Activated naive CD4-positive, alpha-beta T cell treated with anti-CD3 and anti-CD28 coated beads for 36 hours (primary cell): ENCODE results near the gene VCX3A. TPM values are rescaled to one million over a fixed set of nuclear protein-coding genes. Genes with fewer than 3 reads are reported as not detected.
"Not testable (repeated sequence)": the region's sequence is repeated elsewhere in the genome, so short reads cannot be mapped to it uniquely, and the experiment has no call there.

ENCODE experiments used
- CTCF ChIA-PET: fragments of 350-600 bp; sonication (Branson Sonifier 250); formaldehyde crosslinking; loops from one replicate; lab custom pipeline; 2021; ENCODE audit warnings: antibody characterized with exemption; lab: Charles Lee
- DNase-seq: peaks from one replicate; pipeline ENCODE4 v3.0.0-alpha.2; 2020
- H3K27ac Mint-ChIP-seq: one replicate; pipeline ENCODE4 v1.8.0; 2021; ENCODE audit warnings: mild to moderate bottlenecking, mixed read lengths
- H3K27me3 Mint-ChIP-seq: one replicate; pipeline ENCODE4 v1.8.0; 2021; ENCODE audit warnings: low read depth, mixed read lengths
- H3K36me3 Mint-ChIP-seq: one replicate; pipeline ENCODE4 v1.8.0; 2021; ENCODE audit warnings: low read depth, mixed read lengths
- H3K4me1 Mint-ChIP-seq: one replicate; pipeline ENCODE4 v1.8.0; 2021; ENCODE audit warnings: low read depth, mixed read lengths
- H3K4me3 Mint-ChIP-seq: one replicate; pipeline ENCODE4 v1.8.0; 2021; ENCODE audit warnings: mild to moderate bottlenecking, moderate library complexity, mixed read lengths
- H3K9me3 Mint-ChIP-seq: one replicate; pipeline ENCODE4 v1.8.0; 2021; ENCODE audit warnings: mixed read lengths
- intact Hi-C: fragments of 100-400 bp; cut with micrococcal nuclease; formaldehyde crosslinking; loops from one replicate; pipeline ENCODE4 v1.15.1; 2023
- total RNA-seq, 2 experiments: library from RNA; stranded (reverse); gene quantifications; one replicate each; pipeline ENCODE4 v1.2.3, GENCODE V29; 2021

The VCX3A gene
- not detected for total RNA-seq

- H3K27ac Mint-ChIP-seq, H3K4me1 Mint-ChIP-seq, H3K4me3 Mint-ChIP-seq, CTCF ChIA-PET, H3K36me3 Mint-ChIP-seq, DNase-seq, H3K9me3 Mint-ChIP-seq, H3K27me3 Mint-ChIP-seq, intact Hi-C loops: not testable (repeated sequence)
Observed at GRCh38 chrX:6535018-6535417, at the start of gene VCX3A. Gene VCX3A (minus strand): TSS chrX:6535118. CDS start chrX:6534497, 621 bp downstream.

GRCh38 chrX:6574762-6575161 lies 39.8 kb upstream of the VCX3A start:
- Mint-ChIP-seq H3K36me3 (no peaks in the 10 kb centered on the region), H3K27ac (no peak overlapping the region), H3K27me3 (no peaks in the 10 kb centered on the region), H3K4me3 (no peak overlapping the region), H3K4me1 (no peaks in the 10 kb centered on the region), H3K9me3 (no peaks in the 10 kb centered on the region)
- intact Hi-C loops = no loop called here
- CTCF ChIA-PET = no interaction called here
- peak; percentile 3 for DNase-seq

GRCh38 chrX:6568031-6568430 lies 33.1 kb upstream of the VCX3A start:
- CTCF ChIA-PET = no interaction called here

GRCh38 chrX:6558979-6559378 lies 24.1 kb upstream of the VCX3A start:
- Mint-ChIP-seq H3K4me3 (no peak overlapping the region), H3K27ac (no peak overlapping the region), H3K27me3 (no peaks in the 10 kb centered on the region), H3K36me3 (no peaks in the 10 kb centered on the region), H3K4me1 (no peaks in the 10 kb centered on the region), H3K9me3 (no peaks in the 10 kb centered on the region)
- CTCF ChIA-PET = no interaction called here
- no peak for DNase-seq
- intact Hi-C loops = no loop called here

More at GRCh38 chrX:6568031-6568430, 33.1 kb upstream of the VCX3A start:
- H3K4me1 Mint-ChIP-seq = no peaks in the 10 kb centered on the region
- no peak overlapping the region for H3K4me3 Mint-ChIP-seq
- H3K36me3 Mint-ChIP-seq = no peaks in the 10 kb centered on the region
- intact Hi-C loops = no loop called here
- no peaks in the 10 kb centered on the region for H3K9me3 Mint-ChIP-seq
- H3K27ac Mint-ChIP-seq = no peak overlapping the region
- no peak for DNase-seq
- no peaks in the 10 kb centered on the region for H3K27me3 Mint-ChIP-seq

- no peaks in the 10 kb centered on the region for H3K4me1 Mint-ChIP-seq
- intact Hi-C loops = no loop called here
Observed at GRCh38 chrX:6557690-6558089, 22.8 kb upstream of the VCX3A start.

DNA sequence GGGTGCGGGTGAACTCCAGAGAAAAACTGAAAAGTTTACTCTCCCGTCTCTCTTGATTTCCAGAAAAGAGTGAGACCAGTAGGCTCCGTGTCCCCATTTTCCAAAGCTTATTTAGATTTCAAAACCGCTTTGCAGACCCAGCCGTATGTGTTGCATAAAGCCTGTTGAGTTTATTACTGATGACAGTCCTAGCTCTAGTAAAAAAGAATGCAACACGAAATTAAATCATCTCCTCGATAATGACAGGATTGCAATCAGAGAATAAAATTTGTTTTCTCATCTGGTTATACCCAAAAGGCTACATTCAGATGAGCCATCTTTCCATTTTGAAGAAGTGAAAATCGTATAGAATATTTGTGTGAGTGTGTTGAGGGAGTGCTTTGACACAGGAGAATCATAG lies 16.1 kb upstream of the VCX3A start:
- CTCF ChIA-PET = no interaction called here
- Mint-ChIP-seq H3K27me3 (no peaks in the 10 kb centered on the region), H3K4me1 (no peaks in the 10 kb centered on the region), H3K4me3 (no peak overlapping the region), H3K36me3 (no peaks in the 10 kb centered on the region), H3K9me3 (no peaks in the 10 kb centered on the region), H3K27ac (no peak overlapping the region)
- DNase-seq = no peak
- intact Hi-C loops = no loop called here

More at GRCh38 chrX:6557690-6558089, 22.8 kb upstream of the VCX3A start:
- no peaks in the 10 kb centered on the region for H3K27me3 Mint-ChIP-seq
- CTCF ChIA-PET = no interaction called here
- no peaks in the 10 kb centered on the region for H3K36me3 Mint-ChIP-seq
- H3K9me3 Mint-ChIP-seq = no peaks in the 10 kb centered on the region
- DNase-seq = no peak
- no peak overlapping the region for H3K27ac Mint-ChIP-seq
- no peak overlapping the region for H3K4me3 Mint-ChIP-seq

DNA sequence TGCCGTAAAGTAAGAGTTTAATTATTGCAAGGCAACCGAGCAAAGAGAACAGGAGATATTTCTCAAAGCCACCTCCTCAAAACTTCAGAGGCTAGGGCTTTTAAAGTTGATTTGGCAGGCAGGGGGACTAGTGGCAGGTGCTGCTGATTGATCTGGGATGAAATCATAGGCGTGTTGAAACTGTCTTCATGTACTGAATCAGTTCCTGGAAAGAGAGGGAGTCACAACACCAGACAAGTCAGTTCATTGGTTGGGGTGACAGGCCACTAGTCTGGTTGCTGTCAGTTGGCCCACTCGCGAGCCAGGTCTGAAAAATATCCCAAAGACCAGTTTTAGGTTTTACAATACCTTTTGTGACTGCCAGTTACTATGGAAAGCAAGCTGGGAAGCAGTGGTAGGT lies 10.8 kb upstream of the VCX3A start:
- no peaks in the 10 kb centered on the region for H3K36me3 Mint-ChIP-seq
- H3K9me3 Mint-ChIP-seq = no peaks in the 10 kb centered on the region
- H3K4me3 Mint-ChIP-seq = no peak overlapping the region
- DNase-seq = no peak
- no peak overlapping the region for H3K27ac Mint-ChIP-seq
- H3K27me3 Mint-ChIP-seq = no peaks in the 10 kb centered on the region
- intact Hi-C loops = no loop called here
- CTCF ChIA-PET = no interaction called here
- H3K4me1 Mint-ChIP-seq = peaks cover 3% of the 10 kb centered on the region

DNA sequence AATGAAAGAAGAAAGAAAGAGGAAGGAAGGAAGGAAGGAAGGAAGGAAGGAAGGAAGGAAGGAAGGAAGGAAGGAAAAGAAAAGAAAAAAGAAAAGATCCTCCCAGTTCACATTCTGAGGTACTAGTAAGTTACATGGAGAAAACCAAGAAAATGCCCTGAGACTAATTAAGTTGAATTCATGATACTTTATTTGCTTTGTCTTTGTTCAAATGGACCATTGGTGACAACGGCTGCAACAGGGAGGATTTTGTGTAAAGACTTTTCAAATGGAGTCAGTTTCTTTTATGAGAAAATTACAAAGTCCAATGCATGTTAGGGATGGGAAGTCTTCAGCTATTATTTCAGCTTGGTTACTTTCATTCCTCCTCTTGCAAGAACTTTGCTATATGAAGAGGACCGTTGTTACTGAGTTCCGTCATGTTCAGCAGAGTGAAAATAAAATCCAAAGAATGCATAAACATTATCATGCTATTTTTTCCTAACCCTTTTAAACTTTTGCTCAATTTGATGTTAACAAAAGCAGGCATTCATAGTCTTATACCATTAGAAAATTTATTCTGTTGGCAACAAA lies 8.3 kb downstream of the VCX3A start:
- CTCF ChIA-PET = no interaction called here
- Mint-ChIP-seq H3K27ac (no peak overlapping the region), H3K9me3 (no peaks in the 10 kb centered on the region), H3K4me1 (no peaks in the 10 kb centered on the region), H3K27me3 (no peaks in the 10 kb centered on the region), H3K4me3 (no peak overlapping the region), H3K36me3 (no peaks in the 10 kb centered on the region)
- intact Hi-C loops = no loop called here
- DNase-seq = no peak

DNA sequence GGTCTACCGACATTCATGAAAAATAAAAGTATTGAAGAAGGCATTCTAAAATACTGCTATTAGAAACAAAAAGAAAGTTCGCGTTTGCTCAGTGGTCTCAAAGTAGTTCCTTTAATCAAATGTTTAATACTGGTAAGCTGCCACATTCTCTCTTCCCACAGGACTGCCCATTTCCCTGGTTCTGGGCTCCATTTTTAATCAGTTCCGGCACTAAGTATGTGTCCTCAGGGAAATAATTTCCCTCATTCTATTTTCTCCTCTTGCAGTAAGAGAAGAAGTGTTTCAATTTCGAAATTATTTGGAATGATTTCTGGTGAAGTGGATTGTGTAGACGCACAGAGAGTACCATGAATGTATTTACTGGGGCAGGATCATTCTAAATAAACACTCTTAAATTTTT lies 17.5 kb downstream of the VCX3A start:
- no peak for DNase-seq
- no peaks in the 10 kb centered on the region for H3K27me3 Mint-ChIP-seq
- H3K27ac Mint-ChIP-seq = no peak overlapping the region
- CTCF ChIA-PET = no interaction called here
- H3K4me1 Mint-ChIP-seq = no peaks in the 10 kb centered on the region
- no peak overlapping the region for H3K4me3 Mint-ChIP-seq
- H3K9me3 Mint-ChIP-seq = no peaks in the 10 kb centered on the region
- intact Hi-C loops = no loop called here
- H3K36me3 Mint-ChIP-seq = no peaks in the 10 kb centered on the region

DNA sequence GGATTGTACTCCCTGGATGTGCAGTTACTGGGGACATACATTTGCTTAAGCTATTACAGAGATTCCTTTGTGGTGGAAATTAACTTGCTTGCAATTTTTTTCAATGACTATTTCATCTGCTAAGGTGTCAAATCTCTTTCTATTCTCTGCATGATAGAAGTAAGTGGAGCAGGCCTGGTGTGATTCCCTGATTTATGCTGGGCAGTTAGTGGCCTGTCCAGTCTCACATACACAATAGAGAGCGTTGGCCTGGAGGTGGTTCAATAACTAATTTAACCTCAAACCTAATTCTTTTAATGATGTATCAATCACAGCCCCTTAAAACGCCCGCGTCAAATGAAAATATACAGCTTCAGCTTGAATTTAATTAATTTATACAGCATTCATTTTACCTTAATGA lies 28.5 kb downstream of the VCX3A start:
- DNase-seq = no peak
- H3K27me3 Mint-ChIP-seq = no peaks in the 10 kb centered on the region
- no peak overlapping the region for H3K4me3 Mint-ChIP-seq
- CTCF ChIA-PET = no interaction called here
- H3K36me3 Mint-ChIP-seq = no peaks in the 10 kb centered on the region
- intact Hi-C loops = no loop called here
- no peaks in the 10 kb centered on the region for H3K9me3 Mint-ChIP-seq
- H3K4me1 Mint-ChIP-seq = no peaks in the 10 kb centered on the region
- H3K27ac Mint-ChIP-seq = no peak overlapping the region

- H3K9me3 Mint-ChIP-seq = no peaks in the 10 kb centered on the region
- intact Hi-C loops = no loop called here
- H3K36me3 Mint-ChIP-seq = no peaks in the 10 kb centered on the region
- H3K27ac Mint-ChIP-seq = no peak overlapping the region
- no peaks in the 10 kb centered on the region for H3K4me1 Mint-ChIP-seq
- H3K27me3 Mint-ChIP-seq = no peaks in the 10 kb centered on the region
- CTCF ChIA-PET = no interaction called here
- no peak overlapping the region for H3K4me3 Mint-ChIP-seq
- no peak for DNase-seq
Observed at GRCh38 chrX:6505960-6506359, 29.0 kb downstream of the VCX3A start.

DNA sequence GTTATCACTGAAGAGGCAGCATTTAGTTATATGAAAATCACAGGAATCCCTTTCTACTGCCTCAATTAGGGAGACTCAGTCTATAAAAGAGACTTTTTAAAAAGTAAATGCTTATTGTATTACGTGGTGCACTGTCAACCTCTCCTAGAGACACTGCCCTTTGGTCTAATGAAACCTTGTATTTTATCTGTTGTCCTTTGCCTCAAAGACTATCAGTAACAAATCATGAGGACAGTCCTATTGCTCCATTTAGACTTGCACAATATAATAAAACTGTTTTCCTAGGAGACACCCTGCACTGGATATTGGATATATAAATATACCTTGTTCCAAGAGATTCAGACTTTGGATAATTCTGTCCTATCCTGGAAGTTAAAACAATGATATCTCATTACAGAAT lies 34.2 kb downstream of the VCX3A start:
- DNase-seq = no peak
- no peak overlapping the region for H3K27ac Mint-ChIP-seq
- CTCF ChIA-PET = no interaction called here
- H3K4me3 Mint-ChIP-seq = no peak overlapping the region
- H3K36me3 Mint-ChIP-seq = no peaks in the 10 kb centered on the region
- H3K27me3 Mint-ChIP-seq = no peaks in the 10 kb centered on the region
- no peaks in the 10 kb centered on the region for H3K4me1 Mint-ChIP-seq
- no peaks in the 10 kb centered on the region for H3K9me3 Mint-ChIP-seq
- intact Hi-C loops = no loop called here

DNA sequence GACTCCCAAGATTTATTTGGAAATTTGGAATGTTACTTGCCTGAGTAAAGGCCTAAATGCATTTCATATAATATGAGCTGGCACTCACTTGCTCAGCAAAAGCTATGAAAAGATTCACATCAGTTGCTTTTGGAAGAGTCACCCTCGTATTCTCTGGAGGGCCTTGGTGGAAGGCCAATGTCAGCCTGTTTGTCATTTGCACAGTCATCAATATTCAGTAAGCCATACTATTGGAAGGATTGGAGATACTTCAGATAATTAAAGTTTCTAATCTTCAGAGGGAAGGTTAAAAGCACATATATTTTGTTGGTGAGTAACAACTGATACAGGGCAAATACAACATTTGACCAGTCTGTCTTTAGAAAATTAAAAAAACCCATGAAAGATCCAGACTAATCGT lies 36.6 kb downstream of the VCX3A start:
- H3K9me3 Mint-ChIP-seq = peaks cover 1% of the 10 kb centered on the region
- H3K27me3 Mint-ChIP-seq = no peaks in the 10 kb centered on the region
- no peaks in the 10 kb centered on the region for H3K4me1 Mint-ChIP-seq
- H3K4me3 Mint-ChIP-seq = no peak overlapping the region
- H3K36me3 Mint-ChIP-seq = no peaks in the 10 kb centered on the region
- DNase-seq = no peak
- CTCF ChIA-PET = no interaction called here
- intact Hi-C loops = no loop called here
- no peak overlapping the region for H3K27ac Mint-ChIP-seq
